GM18498 (cell line): Measurements from ENCODE around the gene RHOT2.
"Not testable (repeated sequence)": the region's sequence is repeated elsewhere in the genome, so short reads cannot be mapped to it uniquely, and the experiment has no call there.

Source experiments
- ATAC-seq: cut with Tn5 transposase; IDR thresholded peaks from one replicate; pipeline ENCODE4 v1.9.1; 2021; ENCODE audit warnings: mild to moderate bottlenecking, moderate library complexity; ENCODE audit not compliant: unreplicated experiment

Gene RHOT2

GRCh38 chr16:680967-681745 is 13.2 kb downstream of the RHOT2 start:
- no peak for ATAC-seq

DNA sequence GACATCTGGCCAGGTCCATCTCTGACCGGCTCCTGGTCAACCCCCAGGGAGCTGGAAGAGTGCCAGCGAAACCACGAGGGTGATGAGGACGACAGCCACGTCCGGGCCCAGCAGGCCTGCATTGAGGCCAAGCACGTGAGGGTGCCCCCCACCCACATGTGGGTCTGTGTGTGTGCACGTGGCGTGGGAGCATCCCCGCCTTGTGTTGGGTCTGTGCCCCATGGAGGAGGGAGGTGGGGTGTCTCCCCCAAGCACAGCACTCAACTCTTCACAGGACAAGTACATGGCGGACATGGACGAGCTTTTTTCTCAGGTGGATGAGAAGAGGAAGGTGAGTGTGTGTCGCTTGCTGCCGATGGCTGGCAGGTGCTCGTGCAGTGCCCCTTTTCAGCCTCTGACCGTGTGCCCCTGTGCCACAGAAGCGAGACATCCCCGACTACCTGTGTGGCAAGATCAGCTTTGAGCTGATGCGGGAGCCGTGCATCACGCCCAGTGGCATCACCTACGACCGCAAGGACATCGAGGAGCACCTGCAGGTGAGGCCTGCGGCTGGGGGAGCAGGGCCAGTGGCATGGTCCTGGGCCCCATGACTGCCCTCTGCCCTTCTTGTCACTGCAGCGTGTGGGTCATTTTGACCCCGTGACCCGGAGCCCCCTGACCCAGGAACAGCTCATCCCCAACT is 14.0 kb downstream of the RHOT2 start:
- no peak for ATAC-seq

DNA sequence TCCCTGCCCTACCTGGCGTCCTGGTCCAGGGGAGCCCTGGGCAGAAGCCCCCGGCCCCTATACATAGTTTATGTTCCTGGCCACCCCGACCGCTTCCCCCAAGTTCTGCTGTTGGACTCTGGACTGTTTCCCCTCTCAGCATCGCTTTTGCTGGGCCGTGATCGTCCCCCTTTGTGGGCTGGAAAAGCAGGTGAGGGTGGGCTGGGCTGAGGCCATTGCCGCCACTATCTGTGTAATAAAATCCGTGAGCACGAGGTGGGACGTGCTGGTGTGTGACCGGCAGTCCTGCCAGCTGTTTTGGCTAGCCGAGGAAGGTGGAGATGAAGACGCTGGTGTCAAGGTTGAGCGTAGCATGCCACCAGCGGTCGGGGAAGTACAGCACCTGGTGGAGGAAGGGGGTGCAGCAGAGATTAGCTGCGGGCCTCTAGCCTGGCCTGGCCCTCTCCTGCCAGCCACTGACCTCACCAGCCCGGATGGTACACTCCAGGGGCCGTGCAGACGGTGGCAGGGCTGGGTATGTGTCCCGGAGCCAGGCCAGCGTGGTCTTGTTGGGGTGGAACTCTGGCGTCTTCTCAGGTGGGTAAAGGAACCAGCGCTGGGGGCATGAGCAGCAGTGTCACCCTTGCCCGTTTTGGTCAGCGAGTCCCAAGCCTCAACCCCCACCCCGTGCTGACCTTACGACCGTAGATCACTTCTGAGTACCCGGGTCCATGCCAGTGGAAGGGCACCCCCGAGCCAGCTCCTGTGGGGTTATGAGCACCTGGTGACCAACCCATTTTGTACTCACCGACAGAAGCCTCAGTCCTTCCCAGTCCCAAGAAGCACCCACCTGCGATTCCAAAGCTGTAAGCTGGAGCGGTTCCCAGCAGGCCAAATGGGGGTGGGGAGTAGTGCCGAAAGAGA is 14.8 kb downstream of the RHOT2 start:
- ATAC-seq = no peak

DNA sequence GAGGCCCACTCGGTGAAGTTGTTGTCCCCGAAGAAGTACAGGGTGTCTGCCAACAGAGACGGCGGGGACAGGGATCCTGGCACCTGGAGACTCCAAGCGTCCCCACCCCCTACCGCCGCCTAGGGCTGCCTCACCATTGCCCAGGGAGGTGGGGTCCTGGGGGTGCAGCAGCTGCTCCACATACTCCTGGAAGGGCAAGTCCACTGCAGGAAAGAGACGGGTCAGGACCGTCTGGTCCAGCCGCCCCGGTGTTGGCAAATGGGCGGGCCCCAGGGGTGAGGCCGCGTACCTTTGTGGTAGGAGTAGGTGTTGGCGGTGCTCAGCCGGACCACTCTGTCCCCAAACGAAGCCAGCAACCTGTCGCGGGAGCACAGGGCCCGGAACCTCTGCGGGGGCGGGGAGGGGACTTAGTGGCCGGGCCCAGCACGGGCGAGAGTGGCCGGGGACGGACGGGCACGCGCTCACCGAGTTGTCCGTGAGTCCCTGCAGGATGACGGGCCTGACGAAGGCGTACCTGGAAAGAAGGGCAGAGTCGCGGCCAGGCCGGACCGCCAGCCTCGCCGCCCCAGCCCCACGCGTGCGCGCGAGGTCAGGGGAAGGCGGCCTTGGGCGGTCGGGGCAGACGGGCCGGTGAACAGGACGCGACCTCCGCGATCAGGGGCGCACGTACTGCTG is 15.6 kb downstream of the RHOT2 start:
- ATAC-seq = no peak

- peak; percentile 65 for ATAC-seq
These were observed 16.3 kb downstream of the RHOT2 start, which contains the start of gene JMJD8 for GRCh38 chr16:684071-684794. Gene JMJD8 (minus strand): TSS chr16:684334. CDS start chr16:684319, 15 bp downstream.

- no peak for ATAC-seq
These were observed 17.2 kb downstream of the RHOT2 start for GRCh38 chr16:684961-685696.

GRCh38 chr16:685967-686366 is 18.0 kb downstream of the RHOT2 start:
- ATAC-seq = no peak

DNA sequence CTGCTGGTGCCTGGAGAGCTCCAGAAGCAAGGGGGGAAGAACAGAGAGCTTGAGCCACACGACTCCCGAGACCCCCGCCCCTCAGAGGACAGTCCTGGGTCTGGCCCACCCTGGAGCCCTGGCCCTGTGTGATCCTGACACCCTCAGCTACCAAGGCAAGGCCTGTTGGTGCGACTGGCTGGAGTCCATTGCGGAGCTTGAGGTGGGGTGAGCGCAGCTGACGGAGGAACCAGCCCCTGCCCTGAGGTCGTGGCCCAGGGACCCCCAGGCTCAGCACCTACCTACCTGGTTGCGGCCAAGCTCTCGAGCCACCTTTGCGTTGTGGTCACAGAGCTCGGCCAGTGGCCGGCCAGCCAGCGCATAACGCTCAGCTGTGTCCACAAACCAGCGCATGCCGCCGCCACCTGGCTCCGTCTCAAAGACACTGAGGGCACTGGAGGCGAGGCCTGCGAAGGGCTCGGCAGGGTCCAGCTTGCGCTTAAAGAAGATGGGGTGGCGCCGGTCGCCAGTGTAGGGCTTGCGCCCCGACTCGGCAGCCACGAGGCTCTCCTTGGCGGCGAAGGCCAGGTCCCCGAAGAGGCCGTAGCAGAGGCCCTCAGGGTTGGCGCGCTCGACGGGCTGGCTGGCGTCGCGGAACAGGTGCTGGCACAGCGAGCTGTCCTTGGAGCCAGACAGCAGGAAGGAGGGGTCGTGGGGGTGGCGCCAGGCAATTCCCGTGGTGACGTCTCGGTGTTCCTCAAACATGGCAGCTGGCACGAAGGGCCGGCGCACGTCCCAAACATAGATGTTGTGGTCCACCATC is 18.7 kb downstream of the RHOT2 start:
- ATAC-seq = no peak

DNA sequence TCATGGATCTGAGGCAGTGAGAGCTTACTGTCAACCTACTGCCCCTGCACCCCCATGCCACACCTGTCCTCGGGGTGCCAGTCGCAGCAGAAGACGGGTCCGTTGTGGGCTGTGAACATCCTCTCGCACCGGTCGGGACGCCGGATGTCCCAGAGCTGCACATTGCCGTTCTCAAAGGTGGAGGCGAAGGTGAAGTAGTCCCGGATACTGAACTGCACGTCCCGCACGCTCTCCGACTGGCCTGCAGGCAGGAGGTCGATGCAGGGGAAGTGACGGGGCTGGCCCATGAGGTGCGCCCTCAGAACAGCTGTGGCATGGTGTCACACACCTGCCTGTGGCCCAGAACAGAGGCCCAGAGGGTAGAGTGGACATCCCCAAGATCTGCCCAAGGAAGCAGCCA is 19.6 kb downstream of the RHOT2 start:
- no peak for ATAC-seq

GRCh38 chr16:689175-689897 is 21.4 kb downstream of the RHOT2 start:
- ATAC-seq = no peak

DNA sequence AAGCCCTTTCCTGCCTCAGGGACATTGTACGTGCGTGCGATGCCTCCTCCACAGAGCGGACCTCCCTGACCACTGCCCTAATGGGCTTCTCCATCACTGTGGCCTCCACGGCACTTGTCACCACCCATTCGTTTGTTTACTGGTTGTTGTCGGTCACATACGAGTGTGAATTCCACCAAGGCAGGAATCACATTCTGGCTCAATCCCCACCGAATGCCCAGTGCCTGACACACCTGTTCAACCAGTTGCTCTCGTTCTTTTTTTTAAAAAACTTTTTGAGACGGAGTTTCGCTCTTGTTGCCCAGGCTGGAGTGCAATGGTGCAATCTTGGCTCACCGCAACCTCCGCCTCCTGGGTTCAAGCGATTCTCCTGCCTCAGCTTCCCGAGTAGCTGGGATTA is 23.3 kb downstream of the RHOT2 start:
- ATAC-seq = not testable (repeated sequence)

DNA sequence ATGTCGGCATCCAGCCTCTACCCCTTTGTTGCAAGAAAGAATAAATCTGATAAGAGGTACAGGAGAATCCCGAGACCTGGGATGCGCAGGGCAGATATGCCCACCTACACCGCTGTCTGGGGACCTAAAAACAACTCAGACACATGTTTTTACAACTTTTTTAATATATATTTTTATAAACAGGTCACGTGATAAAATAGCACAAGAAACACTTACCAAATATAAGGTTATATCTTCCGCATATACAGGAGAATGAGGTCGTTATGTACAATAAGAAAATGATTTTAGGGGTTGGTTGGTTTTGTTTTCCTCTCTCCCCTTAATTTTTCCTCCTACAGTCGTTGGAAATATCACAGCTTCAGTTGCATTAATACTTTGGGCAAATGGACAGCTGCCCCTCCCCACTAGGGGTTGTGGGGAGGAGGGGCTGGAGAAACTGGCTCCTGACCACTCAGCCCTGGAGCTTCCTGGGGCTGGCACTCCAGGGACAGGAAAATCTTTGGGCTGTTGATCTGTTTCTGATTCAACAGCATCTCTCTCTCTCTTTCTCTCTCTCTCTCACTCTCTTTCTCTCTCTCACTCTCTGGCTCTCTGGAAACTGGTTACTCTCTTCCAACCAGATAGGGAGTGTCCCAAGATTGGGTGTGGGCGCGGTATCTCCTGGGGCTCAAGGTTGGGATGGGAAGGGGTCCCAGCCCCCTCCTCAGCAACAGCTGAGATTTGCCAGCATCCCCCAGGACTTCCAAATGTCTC is 24.6 kb downstream of the RHOT2 start:
- no peak for ATAC-seq

GRCh38 chr16:693364-693763 is 25.4 kb downstream of the RHOT2 start:
- no peak for ATAC-seq

DNA sequence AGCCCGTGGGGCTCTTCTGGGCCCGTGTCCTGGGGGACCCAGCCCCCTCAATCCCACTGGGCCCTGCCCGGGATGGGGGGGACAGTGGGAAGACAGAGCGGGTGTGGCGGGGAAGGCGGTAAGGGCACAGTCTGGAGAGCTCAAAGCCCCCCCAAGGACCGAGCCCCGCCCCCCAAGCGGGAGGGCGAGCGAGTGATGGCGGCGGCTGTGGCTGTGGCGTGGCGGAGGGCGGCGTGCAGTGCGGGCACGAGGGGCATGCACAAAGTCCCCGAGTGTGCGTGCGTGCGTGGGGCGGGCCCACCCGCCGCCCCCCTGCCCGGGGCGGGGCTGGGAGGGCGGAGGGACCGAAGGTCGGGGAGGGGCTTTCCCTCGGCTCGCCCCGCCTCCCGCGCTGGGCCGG is 25.8 kb downstream of the RHOT2 start:
- no peak for ATAC-seq

DNA sequence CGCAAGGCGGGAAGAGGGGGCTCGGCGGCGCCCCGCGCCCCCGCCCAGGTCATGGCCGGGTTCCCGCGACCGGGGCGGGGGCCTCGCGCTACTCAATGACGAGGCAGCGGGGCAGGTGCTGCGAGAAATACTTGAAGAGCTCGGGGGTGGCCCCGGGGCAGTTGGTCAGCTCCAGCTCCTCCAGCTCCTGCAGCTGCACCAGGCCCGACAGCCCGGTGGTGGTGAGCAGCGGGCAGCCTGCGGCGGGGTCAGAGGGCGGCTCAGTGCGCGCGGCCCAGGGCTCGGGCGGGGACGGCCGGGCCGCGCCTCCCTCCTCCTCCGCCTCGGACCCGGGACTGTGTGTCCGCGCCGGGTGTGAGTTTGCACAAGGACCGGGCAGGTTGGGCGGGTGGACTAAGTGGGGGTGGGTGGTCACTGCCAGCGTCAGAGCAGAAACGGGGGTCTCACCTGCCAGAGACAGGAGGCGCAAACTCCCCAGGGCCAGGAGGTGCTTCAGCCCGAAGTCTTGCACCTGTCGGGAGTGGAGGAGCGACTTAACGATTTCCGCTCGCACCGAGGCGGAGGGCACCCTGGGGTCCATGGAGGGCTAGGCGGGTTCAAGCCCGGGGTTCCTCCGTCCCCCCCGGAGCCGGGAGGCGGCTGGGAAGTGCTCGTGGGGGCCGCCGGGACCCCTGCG is 26.4 kb downstream of the RHOT2 start:
- no peak for ATAC-seq

- no peak for ATAC-seq
These were observed 27.0 kb downstream of the RHOT2 start for GRCh38 chr16:694863-695354.
